ENCODE data around the gene NECTIN4. TPM values are rescaled to one million over a fixed set of nuclear protein-coding genes. Genes with fewer than 3 reads are reported as not detected.

NECTIN4 gene
- total and polyA plus RNA-seq, 2 experiments from 2014 or later: not detected

DNA sequence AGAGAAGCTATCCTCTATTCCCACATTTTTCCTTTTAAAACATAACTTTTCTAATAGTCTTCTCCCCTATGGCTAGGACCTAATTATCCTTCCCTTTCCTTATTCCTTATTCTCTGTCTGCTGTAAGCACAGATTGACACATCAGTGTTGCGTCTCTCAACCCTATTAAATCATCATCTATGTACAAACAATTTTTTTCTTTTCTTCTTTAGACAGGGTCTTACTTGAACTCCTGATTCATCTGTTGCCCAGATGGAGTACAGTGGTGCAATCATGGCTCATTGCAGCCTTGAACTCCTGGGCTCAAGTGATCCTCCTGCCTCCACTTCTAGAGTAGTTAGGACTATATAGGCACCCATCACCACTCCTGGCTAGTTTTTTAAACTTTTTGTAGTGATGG lies 17.1 kb upstream of the NECTIN4 start:
- no peak for DNase-seq (ENCODE audit: low read depth in 1 of 2, low spot score in 1 of 2)
- peaks cover 10% of the 10 kb centered on the region for H3K36me3 ChIP-seq
- no peaks in the 10 kb centered on the region for H3K27me3 ChIP-seq
- H3K27ac ChIP-seq: no peak overlapping the region
- H3K4me3 ChIP-seq: no peak overlapping the region
- no peaks in the 10 kb centered on the region for H3K4me1 ChIP-seq (ENCODE audit: low read depth)
- no peaks in the 10 kb centered on the region for H3K9me3 ChIP-seq (ENCODE audit: low read depth)
- TF ChIP-seq CTCF (IDR thresholded peaks at IDR 0.05; ENCODE audit: low read depth, low read length): no peak

GRCh38 chr1:161100556-161100955 lies 11.2 kb upstream of the NECTIN4 start:
- Histone ChIP-seq H3K9me3 (ENCODE audit: low read depth) (no peaks in the 10 kb centered on the region), H3K4me1 (ENCODE audit: low read depth) (peaks cover 3% of the 10 kb centered on the region), H3K4me3 (no peak overlapping the region), H3K27ac (no peak overlapping the region), H3K27me3 (no peaks in the 10 kb centered on the region), H3K36me3 (peaks cover 16% of the 10 kb centered on the region)
- TF ChIP-seq CTCF (IDR thresholded peaks at IDR 0.05; ENCODE audit: low read depth, low read length): no peak
- DNase-seq (ENCODE audit: low read depth in 1 of 2, low spot score in 1 of 2): no peak

- Histone ChIP-seq H3K27me3 (peaks cover 3% of the 10 kb centered on the region), H3K9me3 (ENCODE audit: low read depth) (no peaks in the 10 kb centered on the region), H3K36me3 (peaks cover 16% of the 10 kb centered on the region), H3K27ac (no peak overlapping the region), H3K4me3 (peak overlapping the region; percentile 58), H3K4me1 (ENCODE audit: low read depth) (peaks cover 3% of the 10 kb centered on the region)
- TF ChIP-seq CTCF (IDR thresholded peaks at IDR 0.05; ENCODE audit: low read depth, low read length): no peak
- DNase-seq (ENCODE audit: low read depth in 1 of 2, low spot score in 1 of 2): no peak
Observed at GRCh38 chr1:161099090-161099802, 9.9 kb upstream of the NECTIN4 start.

- Histone ChIP-seq H3K9me3 (ENCODE audit: low read depth) (no peaks in the 10 kb centered on the region), H3K27ac (peak within 1 kb of the TSS; percentile 37), H3K36me3 (peaks cover 16% of the 10 kb centered on the region), H3K4me3 (peak within 1 kb of the TSS; percentile 58), H3K4me1 (ENCODE audit: low read depth) (peaks cover 3% of the 10 kb centered on the region), H3K27me3 (peaks cover 3% of the 10 kb centered on the region)
- peak; percentile 7 for TF ChIP-seq CTCF (IDR thresholded peaks at IDR 0.05; ENCODE audit: low read depth, low read length)
- DNase-seq (ENCODE audit: low read depth in 1 of 2, low spot score in 1 of 2): peak; percentile 69 to 94
Observed at GRCh38 chr1:161098210-161099068, 9.1 kb upstream of the NECTIN4 start, which contains the start of gene KLHDC9. Gene KLHDC9, plus strand, starts transcription at chr1:161098361. Its CDS starts 175 bp downstream, at chr1:161098536.

DNA sequence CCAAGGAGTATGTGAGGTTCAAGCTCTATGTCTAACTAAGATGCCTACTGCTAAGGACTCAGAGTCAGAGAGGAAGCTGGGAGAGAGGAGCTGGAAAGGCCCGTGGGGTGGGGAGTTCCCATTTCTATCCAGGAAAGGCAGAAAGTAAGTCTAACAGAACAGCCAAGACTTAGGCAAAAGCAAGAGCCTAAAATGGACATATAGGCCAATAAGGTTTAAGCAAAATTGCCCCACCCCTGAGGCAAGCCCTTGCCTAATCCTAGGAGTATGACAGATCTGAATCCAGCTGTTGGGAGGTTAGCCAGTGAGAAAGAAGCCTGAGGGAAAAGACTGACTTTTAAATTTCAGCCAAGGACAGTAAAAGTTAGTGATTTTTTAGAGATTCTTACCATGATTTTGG lies 7.2 kb upstream of the NECTIN4 start:
- TF ChIP-seq CTCF (IDR thresholded peaks at IDR 0.05; ENCODE audit: low read depth, low read length): no peak
- no peak overlapping the region for H3K27ac ChIP-seq
- H3K9me3 ChIP-seq (ENCODE audit: low read depth): no peaks in the 10 kb centered on the region
- peaks cover 3% of the 10 kb centered on the region for H3K27me3 ChIP-seq
- H3K4me3 ChIP-seq: no peak overlapping the region
- DNase-seq (ENCODE audit: low read depth in 1 of 2, low spot score in 1 of 2): peak in 1 of 2 donors; percentile 85
- H3K4me1 ChIP-seq (ENCODE audit: low read depth): peaks cover 3% of the 10 kb centered on the region
- peaks cover 7% of the 10 kb centered on the region for H3K36me3 ChIP-seq

Data from cardiac muscle cell (in vitro differentiated cells and primary cell).